HCT116 (cell line): Measurements from ENCODE around the gene FILIP1. TPM values are rescaled to one million over a fixed set of nuclear protein-coding genes. Genes with fewer than 3 reads are reported as not detected.

ENCODE experiments used
- ATAC-seq: fragments of 200-7000 bp; cut with Tn5 transposase; 2 replicates; pipeline ENCODE4 v1.9.1; 2020; ENCODE audit warnings: mild to moderate bottlenecking, moderate library complexity
- BruUV-seq: library from RNA; stranded (reverse); fragments of 400-500 nt; replicated peaks from 2 replicates; lab custom pipeline; 2021; lab: Mats Ljungman, UMichigan
- CTCF ChIA-PET: fragments of 300-600 bp; sonication (Branson Sonifier 250); formaldehyde crosslinking; loops from one replicate; lab custom pipeline; 2021; ENCODE audit warnings: antibody characterized with exemption; lab: Charles Lee
- POLR2A ChIA-PET: fragments of 300-600, 350-600 bp; sonication (Branson Sonifier 250); formaldehyde crosslinking; loops from one replicate; lab custom pipeline; 2021; ENCODE audit warnings: antibody characterized with exemption; lab: Charles Lee
- RAD21 ChIA-PET, 2 experiments: fragments of 300-600 bp; sonication (Branson Sonifier 250); formaldehyde crosslinking; loops; one replicate each; lab custom pipeline; 2023; ENCODE audit warnings: low total read pairs in 2 of 2; ENCODE audit not compliant: uncharacterized antibody in 2 of 2, unreplicated experiment in 2 of 2, low non-redundant PET in 1 of 2; lab: Charles Lee
- DNase-seq: peaks from one replicate; pipeline ENCODE4 v3.0.0-alpha.2; 2010; ENCODE audit warnings: low read depth, low spot score
- H2AFZ ChIP-seq: fragments of 200-600 bp; shearing (Covaris generic), sonication (generic); 2 replicates; pipeline ENCODE4 v1.6.1; 2017; ENCODE audit warnings: low read depth, mixed run types, mixed read lengths, antibody characterized with exemption, low read length; ENCODE audit not compliant: poor library complexity, severe bottlenecking
- H3K27ac ChIP-seq: 2 replicates; pipeline ENCODE4 v1.5.1; 2012; ENCODE audit warnings: low read depth, low read length
- H3K27me3 ChIP-seq: fragments of 200-600 bp; sonication (generic); 2 replicates; pipeline ENCODE4 v1.6.1; 2016; ENCODE audit warnings: mixed run types, low read length, mixed read lengths; ENCODE audit not compliant: insufficient read depth
- H3K36me3 ChIP-seq, 2 experiments: fragments of 200-500 bp in 1 of 2; fragments of 200-600 bp in 1 of 2; sonication (Bioruptor generic) in 1 of 2; sonication (generic) in 1 of 2; 2 replicates each; pipeline versions ENCODE4 v1.5.1 to v1.6.1; 2014 to 2016; ENCODE audit warnings: low read length in 2 of 2, inconsistent platforms in 1 of 2, mixed read lengths in 1 of 2, mixed run types in 1 of 2; ENCODE audit not compliant: insufficient read depth in 2 of 2, control insufficient read depth in 1 of 2
- H3K4me1 ChIP-seq, 2 experiments: fragments of 200-600 bp in 1 of 2; sonication (generic) in 1 of 2; 2 replicates each; pipeline versions ENCODE4 v1.5.1 to v1.6.1; 2012 to 2017; ENCODE audit warnings: low read length in 2 of 2, inconsistent platforms in 1 of 2, mild to moderate bottlenecking in 1 of 2, mixed read lengths in 1 of 2, mixed run types in 1 of 2, moderate library complexity in 1 of 2; ENCODE audit not compliant: insufficient read depth in 2 of 2, control insufficient read depth in 1 of 2
- H3K4me2 ChIP-seq: fragments of 200-600 bp; sonication (generic); 2 replicates; pipeline ENCODE4 v1.6.1; 2017; ENCODE audit warnings: mixed run types, low read length, mixed read lengths
- H3K4me3 ChIP-seq, 2 experiments: fragments of 200-600 bp in 1 of 2; sonication (generic) in 1 of 2; replicated peaks in 1 of 2; 2 replicates each; pipeline ENCODE4 v1.5.1; 2011 to 2016; ENCODE audit warnings: low read length in 2 of 2, control low read depth in 1 of 2, low read depth in 1 of 2, mild to moderate bottlenecking in 1 of 2, mixed read lengths in 1 of 2, mixed run types in 1 of 2
- H3K79me2 ChIP-seq: fragments of 200-600 bp; sonication (generic); 2 replicates; pipeline ENCODE4 v1.6.1; 2017; ENCODE audit warnings: mild to moderate bottlenecking, mixed run types, low read length, moderate library complexity, mixed read lengths; ENCODE audit not compliant: insufficient read depth
- H3K9ac ChIP-seq: fragments of 200-600 bp; sonication (generic); 2 replicates; pipeline ENCODE4 v1.6.1; 2016; ENCODE audit warnings: low read length, mixed read lengths
- H3K9me2 ChIP-seq: fragments of 200-600 bp; sonication (generic), shearing (Covaris generic); 2 replicates; pipeline ENCODE4 v1.6.1; 2017; ENCODE audit warnings: mixed run types, mild to moderate bottlenecking, moderate library complexity; ENCODE audit not compliant: insufficient read depth
- H3K9me3 ChIP-seq, 2 experiments: fragments of 200-500 bp in 1 of 2; fragments of 200-600 bp in 1 of 2; sonication (Bioruptor generic) in 1 of 2; sonication (generic) in 1 of 2; 2 replicates each; pipeline ENCODE4 v1.6.1; 2014 to 2017; ENCODE audit warnings: low read length in 2 of 2, mixed read lengths in 2 of 2, inconsistent platforms in 1 of 2, low read depth in 1 of 2, mild to moderate bottlenecking in 1 of 2, mixed run types in 1 of 2, moderate library complexity in 1 of 2; ENCODE audit not compliant: control insufficient read depth in 1 of 2, insufficient read depth in 1 of 2
- H4K20me1 ChIP-seq: fragments of 200-600 bp; sonication (generic), shearing (Covaris generic); 2 replicates; pipeline ENCODE4 v1.6.1; 2017; ENCODE audit warnings: mixed run types, mild to moderate bottlenecking, moderate library complexity; ENCODE audit not compliant: insufficient read depth
- CEBPB ChIP-seq: IDR thresholded peaks from 2 replicates; pipeline ENCODE4 v1.6.1; 2012; ENCODE audit warnings: low read depth
- EGR1 ChIP-seq: IDR thresholded peaks from 2 replicates; pipeline ENCODE4 v1.6.1; 2012; ENCODE audit warnings: low read depth
- ELF1 ChIP-seq: IDR thresholded peaks from 2 replicates; pipeline ENCODE4 v1.6.1; 2012; ENCODE audit warnings: low read depth, borderline replicate concordance
- FOSL1 ChIP-seq: IDR thresholded peaks from 2 replicates; pipeline ENCODE4 v1.6.1; 2012; ENCODE audit warnings: low read depth
- POLR2A ChIP-seq: IDR thresholded peaks from 2 replicates; pipeline ENCODE4 v1.7.0; 2011; ENCODE audit warnings: borderline replicate concordance; ENCODE audit not compliant: insufficient read depth, insufficient read length; ENCODE audit errors: extremely low read depth
- POLR2AphosphoS5 ChIP-seq: IDR thresholded peaks from 2 replicates; pipeline ENCODE4 v1.6.1; 2011; ENCODE audit warnings: mild to moderate bottlenecking, low read depth, low read length, moderate library complexity
- RAD21 ChIP-seq: IDR thresholded peaks from 2 replicates; pipeline ENCODE4 v1.6.1; 2012; ENCODE audit warnings: low read depth, mild to moderate bottlenecking
- SP1 ChIP-seq: IDR thresholded peaks from 2 replicates; pipeline ENCODE4 v1.6.1; 2012; ENCODE audit warnings: low read depth
- SRF ChIP-seq: IDR thresholded peaks from 2 replicates; pipeline ENCODE4 v1.6.1; 2012; ENCODE audit warnings: low read depth
- TCF7L2 ChIP-seq: IDR thresholded peaks from 2 replicates; pipeline ENCODE4 v1.7.0; 2011; ENCODE audit warnings: borderline replicate concordance, inconsistent platforms; ENCODE audit not compliant: insufficient read depth, insufficient read length; ENCODE audit errors: extremely low read depth
- intact Hi-C: fragments of 100-400 bp; cut with micrococcal nuclease; formaldehyde crosslinking; loops from 2 replicates; pipeline ENCODE4 v1.10.0; 2022
- total RNA-seq: library from RNA; stranded (reverse); gene quantifications from one replicate; pipeline ENCODE4 v1.2.1, GENCODE V29; 2021; ENCODE audit not compliant: unreplicated experiment
- TF ChIP-seq, protein P1 (sequence below): IDR thresholded peaks from 2 replicates; pipeline ENCODE4 v1.6.1; 2012
- TF ChIP-seq, protein P2 (sequence below): IDR thresholded peaks from 2 replicates; pipeline ENCODE4 v1.6.1; 2011; ENCODE audit warnings: mild to moderate bottlenecking, low read length, moderate library complexity; ENCODE audit not compliant: insufficient replicate concordance; ENCODE audit errors: extremely low read depth
- TF ChIP-seq, protein P3 (sequence below), 3 experiments: fragments of 200-600 bp in 1 of 3; sonication (generic) in 1 of 3; IDR thresholded peaks in 2 of 3; conservative IDR thresholded peaks in 1 of 3; 2 replicates each; pipeline ENCODE4 v1.5.1; 2012 to 2017; ENCODE audit warnings: low read depth in 2 of 3, low read length in 2 of 3, antibody characterized with exemption in 1 of 3, borderline replicate concordance in 1 of 3, control low read depth in 1 of 3, mild to moderate bottlenecking in 1 of 3, mixed read lengths in 1 of 3, mixed run types in 1 of 3, moderate library complexity in 1 of 3; ENCODE audit not compliant: insufficient read depth in 1 of 3
- TF ChIP-seq, protein P4 (sequence below): IDR thresholded peaks from 2 replicates; pipeline ENCODE4 v1.6.1; 2012; ENCODE audit warnings: low read depth

Gene FILIP1
- total RNA-seq, 1 experiment from 2014 or later: 0.05 TPM

DNA sequence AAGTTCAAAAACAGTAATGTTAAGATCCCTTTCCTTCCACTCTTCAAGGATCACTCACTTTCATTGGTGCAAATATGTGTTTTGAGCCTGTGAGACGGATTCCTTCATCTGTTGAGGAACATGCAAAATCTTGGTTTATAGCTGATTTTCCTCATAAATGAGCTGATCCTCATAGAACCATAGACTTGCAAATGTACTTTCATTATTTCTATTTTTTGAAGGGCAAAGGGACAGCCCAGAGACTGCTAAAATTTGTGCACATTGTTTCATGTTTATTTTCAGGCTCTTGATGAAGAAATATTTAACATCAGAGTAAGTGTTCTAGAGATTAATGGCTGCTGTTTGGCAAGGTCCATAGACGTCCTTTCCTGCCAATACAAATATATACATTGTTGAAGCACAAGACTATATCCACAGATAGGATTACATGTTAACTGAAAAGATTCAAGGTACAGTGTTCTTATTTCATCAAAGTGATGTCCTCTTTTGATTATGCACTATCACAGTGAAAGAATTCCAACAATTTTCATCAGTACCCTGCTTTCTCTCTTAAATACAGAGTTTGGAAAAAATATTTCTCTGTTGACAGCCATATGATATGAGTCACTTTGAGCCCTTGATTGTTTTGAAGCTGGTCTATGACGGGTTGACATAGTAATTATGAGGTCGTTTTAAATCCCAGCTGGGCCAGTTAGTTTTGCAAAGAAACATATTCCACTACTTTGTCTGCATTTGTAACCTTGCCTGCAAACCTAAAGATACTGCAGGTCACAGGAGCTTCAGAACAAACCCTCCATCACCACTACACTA, 95.7 kb downstream of the FILIP1 start:
- Histone ChIP-seq H2AFZ (no peak overlapping the region), H3K4me3 (no peak overlapping the region), H3K79me2 (no peaks in the 10 kb centered on the region), H3K27me3 (no peaks in the 10 kb centered on the region), H4K20me1 (no peaks in the 10 kb centered on the region), H3K9me3 (no peaks in the 10 kb centered on the region), H3K9me2 (no peaks in the 10 kb centered on the region), H3K4me2 (no peak overlapping the region), H3K4me1 (peaks cover 9 to 10% of the 10 kb centered on the region in 2 experiments; a peak in 3 of 4 replicates), H3K27ac (no peak overlapping the region), H3K36me3 (no peaks in the 10 kb centered on the region), H3K9ac (no peak overlapping the region)
- no TSS peak for BruUV-seq
- ChIA-PET POLR2A (no interaction called here), RAD21 (no interaction called here), CTCF (no interaction called here)
- TF ChIP-seq, protein P1, sequence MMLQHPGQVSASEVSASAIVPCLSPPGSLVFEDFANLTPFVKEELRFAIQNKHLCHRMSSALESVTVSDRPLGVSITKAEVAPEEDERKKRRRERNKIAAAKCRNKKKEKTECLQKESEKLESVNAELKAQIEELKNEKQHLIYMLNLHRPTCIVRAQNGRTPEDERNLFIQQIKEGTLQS: no peak
- TF ChIP-seq FOSL1 (no peak), CEBPB (no peak), ELF1 (no peak), POLR2AphosphoS5 (no peak), TCF7L2 (no peak), SP1 (no peak), RAD21 (no peak), SRF (no peak), EGR1 (no peak), POLR2A (no peak)
- TF ChIP-seq, protein P2, sequence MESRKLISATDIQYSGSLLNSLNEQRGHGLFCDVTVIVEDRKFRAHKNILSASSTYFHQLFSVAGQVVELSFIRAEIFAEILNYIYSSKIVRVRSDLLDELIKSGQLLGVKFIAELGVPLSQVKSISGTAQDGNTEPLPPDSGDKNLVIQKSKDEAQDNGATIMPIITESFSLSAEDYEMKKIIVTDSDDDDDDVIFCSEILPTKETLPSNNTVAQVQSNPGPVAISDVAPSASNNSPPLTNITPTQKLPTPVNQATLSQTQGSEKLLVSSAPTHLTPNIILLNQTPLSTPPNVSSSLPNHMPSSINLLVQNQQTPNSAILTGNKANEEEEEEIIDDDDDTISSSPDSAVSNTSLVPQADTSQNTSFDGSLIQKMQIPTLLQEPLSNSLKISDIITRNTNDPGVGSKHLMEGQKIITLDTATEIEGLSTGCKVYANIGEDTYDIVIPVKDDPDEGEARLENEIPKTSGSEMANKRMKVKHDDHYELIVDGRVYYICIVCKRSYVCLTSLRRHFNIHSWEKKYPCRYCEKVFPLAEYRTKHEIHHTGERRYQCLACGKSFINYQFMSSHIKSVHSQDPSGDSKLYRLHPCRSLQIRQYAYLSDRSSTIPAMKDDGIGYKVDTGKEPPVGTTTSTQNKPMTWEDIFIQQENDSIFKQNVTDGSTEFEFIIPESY: no peak
- TF ChIP-seq, protein P3, sequence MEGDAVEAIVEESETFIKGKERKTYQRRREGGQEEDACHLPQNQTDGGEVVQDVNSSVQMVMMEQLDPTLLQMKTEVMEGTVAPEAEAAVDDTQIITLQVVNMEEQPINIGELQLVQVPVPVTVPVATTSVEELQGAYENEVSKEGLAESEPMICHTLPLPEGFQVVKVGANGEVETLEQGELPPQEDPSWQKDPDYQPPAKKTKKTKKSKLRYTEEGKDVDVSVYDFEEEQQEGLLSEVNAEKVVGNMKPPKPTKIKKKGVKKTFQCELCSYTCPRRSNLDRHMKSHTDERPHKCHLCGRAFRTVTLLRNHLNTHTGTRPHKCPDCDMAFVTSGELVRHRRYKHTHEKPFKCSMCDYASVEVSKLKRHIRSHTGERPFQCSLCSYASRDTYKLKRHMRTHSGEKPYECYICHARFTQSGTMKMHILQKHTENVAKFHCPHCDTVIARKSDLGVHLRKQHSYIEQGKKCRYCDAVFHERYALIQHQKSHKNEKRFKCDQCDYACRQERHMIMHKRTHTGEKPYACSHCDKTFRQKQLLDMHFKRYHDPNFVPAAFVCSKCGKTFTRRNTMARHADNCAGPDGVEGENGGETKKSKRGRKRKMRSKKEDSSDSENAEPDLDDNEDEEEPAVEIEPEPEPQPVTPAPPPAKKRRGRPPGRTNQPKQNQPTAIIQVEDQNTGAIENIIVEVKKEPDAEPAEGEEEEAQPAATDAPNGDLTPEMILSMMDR (IDR thresholded peaks at IDR 0.05 in 2 of 3, conservative IDR thresholded peaks at IDR 0.05 in 1 of 3; ENCODE audit: borderline replicate concordance in 1 of 3, insufficient read depth in 1 of 3, low read depth in 2 of 3, low read length in 2 of 3): no peak
- TF ChIP-seq, protein P4, sequence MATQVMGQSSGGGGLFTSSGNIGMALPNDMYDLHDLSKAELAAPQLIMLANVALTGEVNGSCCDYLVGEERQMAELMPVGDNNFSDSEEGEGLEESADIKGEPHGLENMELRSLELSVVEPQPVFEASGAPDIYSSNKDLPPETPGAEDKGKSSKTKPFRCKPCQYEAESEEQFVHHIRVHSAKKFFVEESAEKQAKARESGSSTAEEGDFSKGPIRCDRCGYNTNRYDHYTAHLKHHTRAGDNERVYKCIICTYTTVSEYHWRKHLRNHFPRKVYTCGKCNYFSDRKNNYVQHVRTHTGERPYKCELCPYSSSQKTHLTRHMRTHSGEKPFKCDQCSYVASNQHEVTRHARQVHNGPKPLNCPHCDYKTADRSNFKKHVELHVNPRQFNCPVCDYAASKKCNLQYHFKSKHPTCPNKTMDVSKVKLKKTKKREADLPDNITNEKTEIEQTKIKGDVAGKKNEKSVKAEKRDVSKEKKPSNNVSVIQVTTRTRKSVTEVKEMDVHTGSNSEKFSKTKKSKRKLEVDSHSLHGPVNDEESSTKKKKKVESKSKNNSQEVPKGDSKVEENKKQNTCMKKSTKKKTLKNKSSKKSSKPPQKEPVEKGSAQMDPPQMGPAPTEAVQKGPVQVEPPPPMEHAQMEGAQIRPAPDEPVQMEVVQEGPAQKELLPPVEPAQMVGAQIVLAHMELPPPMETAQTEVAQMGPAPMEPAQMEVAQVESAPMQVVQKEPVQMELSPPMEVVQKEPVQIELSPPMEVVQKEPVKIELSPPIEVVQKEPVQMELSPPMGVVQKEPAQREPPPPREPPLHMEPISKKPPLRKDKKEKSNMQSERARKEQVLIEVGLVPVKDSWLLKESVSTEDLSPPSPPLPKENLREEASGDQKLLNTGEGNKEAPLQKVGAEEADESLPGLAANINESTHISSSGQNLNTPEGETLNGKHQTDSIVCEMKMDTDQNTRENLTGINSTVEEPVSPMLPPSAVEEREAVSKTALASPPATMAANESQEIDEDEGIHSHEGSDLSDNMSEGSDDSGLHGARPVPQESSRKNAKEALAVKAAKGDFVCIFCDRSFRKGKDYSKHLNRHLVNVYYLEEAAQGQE: no peak
- DNase-seq (no peak), ATAC-seq (no peak)
- intact Hi-C loops: no loop called here
